ENCODE data around the gene MOSMO.

Gene MOSMO

DNA sequence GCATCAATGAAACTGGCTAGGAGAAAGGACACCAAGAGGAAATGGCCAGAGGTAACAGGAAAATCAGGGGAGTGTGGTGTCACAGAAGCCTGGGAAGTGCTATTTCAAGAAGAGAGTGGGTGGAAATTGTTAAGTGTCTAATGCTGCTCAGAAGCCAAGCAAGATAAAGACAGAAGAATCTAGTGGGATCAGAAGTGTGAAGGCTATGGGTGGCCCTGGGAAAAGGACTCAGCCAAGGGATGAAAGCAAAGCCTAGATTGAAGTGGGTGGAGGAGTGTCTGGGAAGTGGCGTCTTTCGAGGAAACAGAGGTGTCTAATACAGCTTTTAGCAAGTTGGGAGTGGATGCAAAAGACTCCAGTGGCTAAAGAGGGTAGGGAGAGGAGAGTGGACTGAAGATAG lies 20.4 kb upstream of the MOSMO start:
- no peak overlapping the region for H2BK12ac ChIP-seq (ENCODE audit: low read length)
- peaks cover 3 to 5% of the 10 kb centered on the region in 2 experiments for H3K36me3 ChIP-seq (ENCODE audit: control insufficient read depth in 1 of 2, insufficient read depth in 2 of 2, low read length in 2 of 2)
- no peaks in the 10 kb centered on the region for H3K27me3 ChIP-seq (ENCODE audit: insufficient read depth, low read length)
- H3K4me3 ChIP-seq (ENCODE audit: low read depth, low read length): no peak overlapping the region
- no peak overlapping the region for H3K27ac ChIP-seq (ENCODE audit: low read depth, low read length)
- H3K4me2 ChIP-seq (ENCODE audit: low read length): no peak overlapping the region
- H4K91ac ChIP-seq (ENCODE audit: low read depth, low read length): no peak overlapping the region
- peak in 1 of 2 donors; percentile 17 for DNase-seq
- H2AK5ac ChIP-seq (ENCODE audit: low read length): no peak overlapping the region
- no CpG with 5 or more reads among the region's 2 CpGs for WGBS (ENCODE audit: extremely low coverage, insufficient coverage, insufficient read length)
- H2BK120ac ChIP-seq (ENCODE audit: insufficient read depth, low read length, poor library complexity): no peak overlapping the region
- H3K9ac ChIP-seq (ENCODE audit: low read length): no peak overlapping the region
- no peak overlapping the region for H3K18ac ChIP-seq (ENCODE audit: low read length)
- H3K79me2 ChIP-seq (ENCODE audit: control insufficient read depth, insufficient read depth, low read length, poor library complexity): no peaks in the 10 kb centered on the region
- H3K23ac ChIP-seq (ENCODE audit: low read length): no peak overlapping the region
- H2AFZ ChIP-seq (ENCODE audit: insufficient read depth, low read length, poor library complexity): no peak overlapping the region
- no peak overlapping the region for H2BK5ac ChIP-seq (ENCODE audit: low read depth, low read length, poor library complexity)
- no peak overlapping the region for H3K4ac ChIP-seq (ENCODE audit: low read depth, low read length)
- no peaks in the 10 kb centered on the region for H3K79me1 ChIP-seq (ENCODE audit: low read length)
- no peak overlapping the region for H3K14ac ChIP-seq (ENCODE audit: low read length)
- no peaks in the 10 kb centered on the region for H3K4me1 ChIP-seq (ENCODE audit: control insufficient read depth in 1 of 2, insufficient read depth in 2 of 2, low read length in 2 of 2)
- no peak overlapping the region for H4K12ac ChIP-seq (ENCODE audit: low read depth, low read length)
- no peaks in the 10 kb centered on the region for H3K9me3 ChIP-seq (ENCODE audit: insufficient read depth, low read depth, low read length)
- peak overlapping the region; percentile 2 for H4K8ac ChIP-seq (ENCODE audit: low read depth, low read length)

DNA sequence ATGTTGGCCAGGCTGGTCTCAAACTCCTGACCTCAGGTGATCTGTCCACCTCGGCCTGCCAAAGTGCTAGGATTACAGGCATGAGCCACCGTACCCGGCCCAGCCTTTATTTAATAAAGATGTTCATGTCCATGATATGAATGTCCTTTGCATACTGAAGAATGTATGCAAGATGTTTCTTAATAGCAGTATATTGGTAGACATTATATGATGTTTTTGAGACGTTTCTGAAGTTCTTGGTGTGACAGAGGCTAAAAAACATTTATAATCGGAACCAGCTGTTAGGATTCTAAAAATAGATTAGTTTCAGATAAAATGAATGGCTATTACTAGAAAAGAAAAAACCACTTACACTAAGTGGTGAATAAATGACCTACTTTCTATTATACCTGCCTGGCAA lies 18.8 kb upstream of the MOSMO start:
- Histone ChIP-seq H3K4me2 (ENCODE audit: low read length) (no peak overlapping the region), H3K79me1 (ENCODE audit: low read length) (no peaks in the 10 kb centered on the region), H3K4me1 (ENCODE audit: control insufficient read depth in 1 of 2, insufficient read depth in 2 of 2, low read length in 2 of 2) (no peaks in the 10 kb centered on the region), H4K12ac (ENCODE audit: low read depth, low read length) (no peak overlapping the region), H2AK5ac (ENCODE audit: low read length) (no peak overlapping the region), H2BK12ac (ENCODE audit: low read length) (no peak overlapping the region), H3K27ac (ENCODE audit: low read depth, low read length) (no peak overlapping the region), H4K91ac (ENCODE audit: low read depth, low read length) (no peak overlapping the region), H3K14ac (ENCODE audit: low read length) (no peak overlapping the region), H3K4ac (ENCODE audit: low read depth, low read length) (no peak overlapping the region), H3K79me2 (ENCODE audit: control insufficient read depth, insufficient read depth, low read length, poor library complexity) (no peaks in the 10 kb centered on the region), H2BK120ac (ENCODE audit: insufficient read depth, low read length, poor library complexity) (no peak overlapping the region), H3K9me3 (ENCODE audit: insufficient read depth, low read depth, low read length) (no peaks in the 10 kb centered on the region), H3K23ac (ENCODE audit: low read length) (no peak overlapping the region), H3K18ac (ENCODE audit: low read length) (no peak overlapping the region), H3K36me3 (ENCODE audit: control insufficient read depth in 1 of 2, insufficient read depth in 2 of 2, low read length in 2 of 2) (peaks cover under 1 to 1% of the 10 kb centered on the region in 2 experiments), H2AFZ (ENCODE audit: insufficient read depth, low read length, poor library complexity) (no peak overlapping the region), H3K9ac (ENCODE audit: low read length) (no peak overlapping the region), H4K8ac (ENCODE audit: low read depth, low read length) (no peak overlapping the region), H3K4me3 (ENCODE audit: low read depth, low read length) (no peak overlapping the region), H3K27me3 (ENCODE audit: insufficient read depth, low read length) (no peaks in the 10 kb centered on the region), H2BK5ac (ENCODE audit: low read depth, low read length, poor library complexity) (no peak overlapping the region)
- WGBS (ENCODE audit: extremely low coverage, insufficient coverage, insufficient read length): no CpG with 5 or more reads among the region's 5 CpGs
- DNase-seq: no peak

DNA sequence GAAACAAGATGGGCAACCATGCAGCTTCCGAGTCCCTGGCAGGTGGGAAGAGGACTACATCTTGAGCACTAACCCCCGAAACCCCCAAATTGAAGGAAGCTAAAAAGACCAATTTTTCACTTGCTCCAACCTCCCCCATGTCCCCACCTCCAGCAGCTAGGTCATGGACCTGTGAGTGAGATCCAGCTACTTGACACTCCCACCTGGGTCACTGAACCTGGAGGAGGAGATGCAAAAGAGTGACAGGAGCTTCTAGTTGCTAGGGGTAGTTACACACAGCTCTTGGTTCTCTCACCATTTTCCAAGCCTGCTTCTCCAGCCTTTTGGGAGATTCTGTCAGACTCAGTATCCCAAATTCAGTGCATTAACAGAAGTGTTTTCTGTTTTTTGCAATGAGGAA lies 18.2 kb upstream of the MOSMO start:
- H2BK12ac ChIP-seq (ENCODE audit: low read length): no peak overlapping the region
- peaks cover 0 to 1% of the 10 kb centered on the region in 2 experiments for H3K36me3 ChIP-seq (ENCODE audit: control insufficient read depth in 1 of 2, insufficient read depth in 2 of 2, low read length in 2 of 2)
- H2BK120ac ChIP-seq (ENCODE audit: insufficient read depth, low read length, poor library complexity): no peak overlapping the region
- no peak overlapping the region for H2BK5ac ChIP-seq (ENCODE audit: low read depth, low read length, poor library complexity)
- H3K79me2 ChIP-seq (ENCODE audit: control insufficient read depth, insufficient read depth, low read length, poor library complexity): no peaks in the 10 kb centered on the region
- H2AFZ ChIP-seq (ENCODE audit: insufficient read depth, low read length, poor library complexity): no peak overlapping the region
- no peak overlapping the region for H3K27ac ChIP-seq (ENCODE audit: low read depth, low read length)
- no peak overlapping the region for H3K4me2 ChIP-seq (ENCODE audit: low read length)
- DNase-seq: no peak
- no peak overlapping the region for H3K9ac ChIP-seq (ENCODE audit: low read length)
- no peak overlapping the region for H4K12ac ChIP-seq (ENCODE audit: low read depth, low read length)
- no peaks in the 10 kb centered on the region for H3K9me3 ChIP-seq (ENCODE audit: insufficient read depth, low read depth, low read length)
- H2AK5ac ChIP-seq (ENCODE audit: low read length): no peak overlapping the region
- no peak overlapping the region for H4K91ac ChIP-seq (ENCODE audit: low read depth, low read length)
- H3K14ac ChIP-seq (ENCODE audit: low read length): no peak overlapping the region
- no CpG with 5 or more reads among the region's 2 CpGs for WGBS (ENCODE audit: extremely low coverage, insufficient coverage, insufficient read length)
- no peak overlapping the region for H3K18ac ChIP-seq (ENCODE audit: low read length)
- no peak overlapping the region for H3K23ac ChIP-seq (ENCODE audit: low read length)
- H3K27me3 ChIP-seq (ENCODE audit: insufficient read depth, low read length): no peaks in the 10 kb centered on the region
- no peak overlapping the region for H3K4ac ChIP-seq (ENCODE audit: low read depth, low read length)
- no peak overlapping the region for H3K4me3 ChIP-seq (ENCODE audit: low read depth, low read length)
- H3K4me1 ChIP-seq (ENCODE audit: control insufficient read depth in 1 of 2, insufficient read depth in 2 of 2, low read length in 2 of 2): no peaks in the 10 kb centered on the region
- no peaks in the 10 kb centered on the region for H3K79me1 ChIP-seq (ENCODE audit: low read length)
- H4K8ac ChIP-seq (ENCODE audit: low read depth, low read length): no peak overlapping the region

DNA sequence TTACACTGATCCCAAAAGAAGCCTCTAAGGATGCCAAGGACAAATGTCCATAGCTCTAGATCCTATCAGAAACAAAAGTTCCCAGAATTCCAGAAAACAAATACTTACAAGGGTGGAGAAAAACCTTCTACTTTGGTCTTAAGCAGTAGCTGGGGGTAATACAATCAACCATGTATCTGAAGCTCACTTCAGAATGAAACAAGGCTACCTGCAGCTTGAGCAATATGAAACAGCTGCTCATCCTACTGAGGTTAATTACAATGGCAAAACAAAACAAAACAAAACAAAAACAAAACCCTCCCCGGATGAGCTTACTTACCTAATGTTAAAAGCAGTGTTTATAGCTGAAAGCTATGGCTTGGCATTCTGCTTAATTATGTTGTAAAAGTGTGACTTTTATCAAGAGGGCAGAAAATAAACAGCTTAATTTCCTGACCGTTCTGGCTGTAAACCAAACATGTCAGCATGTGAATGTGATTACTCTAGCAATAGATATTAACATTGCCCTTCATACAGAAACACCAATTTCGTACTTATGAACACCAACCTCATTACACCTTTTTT lies 17.4 kb upstream of the MOSMO start:
- no peak overlapping the region for H2BK120ac ChIP-seq (ENCODE audit: insufficient read depth, low read length, poor library complexity)
- no peak overlapping the region for H3K23ac ChIP-seq (ENCODE audit: low read length)
- no peaks in the 10 kb centered on the region for H3K27me3 ChIP-seq (ENCODE audit: insufficient read depth, low read length)
- no CpG with 5 or more reads among the region's 3 CpGs for WGBS (ENCODE audit: extremely low coverage, insufficient coverage, insufficient read length)
- H4K91ac ChIP-seq (ENCODE audit: low read depth, low read length): no peak overlapping the region
- H3K9ac ChIP-seq (ENCODE audit: low read length): no peak overlapping the region
- no peak overlapping the region for H3K4ac ChIP-seq (ENCODE audit: low read depth, low read length)
- no peaks in the 10 kb centered on the region for H3K4me1 ChIP-seq (ENCODE audit: control insufficient read depth in 1 of 2, insufficient read depth in 2 of 2, low read length in 2 of 2)
- no peak overlapping the region for H4K12ac ChIP-seq (ENCODE audit: low read depth, low read length)
- no peak overlapping the region for H3K27ac ChIP-seq (ENCODE audit: low read depth, low read length)
- H3K18ac ChIP-seq (ENCODE audit: low read length): no peak overlapping the region
- H3K4me2 ChIP-seq (ENCODE audit: low read length): no peak overlapping the region
- H3K79me1 ChIP-seq (ENCODE audit: low read length): no peaks in the 10 kb centered on the region
- peak; percentile 56 to 81 for DNase-seq
- H3K4me3 ChIP-seq (ENCODE audit: low read depth, low read length): no peak overlapping the region
- H2BK12ac ChIP-seq (ENCODE audit: low read length): no peak overlapping the region
- peaks cover 0 to 1% of the 10 kb centered on the region in 2 experiments for H3K36me3 ChIP-seq (ENCODE audit: control insufficient read depth in 1 of 2, insufficient read depth in 2 of 2, low read length in 2 of 2)
- H3K14ac ChIP-seq (ENCODE audit: low read length): no peak overlapping the region
- H2AFZ ChIP-seq (ENCODE audit: insufficient read depth, low read length, poor library complexity): no peak overlapping the region
- no peak overlapping the region for H2BK5ac ChIP-seq (ENCODE audit: low read depth, low read length, poor library complexity)
- H2AK5ac ChIP-seq (ENCODE audit: low read length): no peak overlapping the region
- no peak overlapping the region for H4K8ac ChIP-seq (ENCODE audit: low read depth, low read length)
- no peaks in the 10 kb centered on the region for H3K9me3 ChIP-seq (ENCODE audit: insufficient read depth, low read depth, low read length)
- H3K79me2 ChIP-seq (ENCODE audit: control insufficient read depth, insufficient read depth, low read length, poor library complexity): no peaks in the 10 kb centered on the region

Data from trophoblast cell (in vitro differentiated cells and primary cell).